WTC11 (cell line): ENCODE data around the gene IL23R.

ENCODE experiments used
- CREB1 ChIP-seq: sonication (generic); formaldehyde crosslinking; IDR thresholded peaks from 2 replicates; pipeline ENCODE4 v1.8.0; 2023; ENCODE audit warnings: mild to moderate bottlenecking, missing genetic modification reagents
- E2F5 ChIP-seq: sonication (generic); formaldehyde crosslinking; IDR thresholded peaks from 2 replicates; pipeline ENCODE4 v1.8.1; 2022; ENCODE audit warnings: mild to moderate bottlenecking, moderate library complexity, missing genetic modification reagents
- ELF4 ChIP-seq: sonication (generic); formaldehyde crosslinking; IDR thresholded peaks from 2 replicates; pipeline ENCODE4 v1.8.1; 2022; ENCODE audit warnings: low read depth, mild to moderate bottlenecking, moderate library complexity, missing genetic modification reagents
- EMX1 ChIP-seq: fragments of 250-450 bp; sonication (Bioruptor Pico); IDR thresholded peaks from 2 replicates; pipeline ENCODE4 v1.8.0; 2021; ENCODE audit warnings: mild to moderate bottlenecking
- HMGXB4 ChIP-seq: sonication (generic); formaldehyde crosslinking; IDR thresholded peaks from 2 replicates; pipeline ENCODE4 v1.8.1; 2023; ENCODE audit warnings: mild to moderate bottlenecking, moderate library complexity, missing genetic modification reagents
- IRF2 ChIP-seq: sonication (generic); formaldehyde crosslinking; IDR thresholded peaks from 2 replicates; pipeline ENCODE4 v1.8.0; 2022; ENCODE audit warnings: low read depth, missing genetic modification reagents, borderline replicate concordance
- JUN ChIP-seq: sonication (generic); formaldehyde crosslinking; IDR thresholded peaks from 2 replicates; pipeline ENCODE4 v1.8.0; 2023; ENCODE audit warnings: mild to moderate bottlenecking, missing genetic modification reagents
- NR2C2 ChIP-seq: sonication (generic); formaldehyde crosslinking; IDR thresholded peaks from 2 replicates; pipeline ENCODE4 v1.8.0; 2022; ENCODE audit warnings: mild to moderate bottlenecking, missing genetic modification reagents
- ZNF138 ChIP-seq: sonication (generic); formaldehyde crosslinking; conservative IDR thresholded peaks from 2 replicates; pipeline ENCODE4 v1.8.1; 2022; ENCODE audit warnings: mild to moderate bottlenecking, moderate library complexity, missing genetic modification reagents
- ZNF416 ChIP-seq: fragments of 250-450 bp; sonication (Bioruptor Pico); IDR thresholded peaks from 2 replicates; pipeline ENCODE4 v1.9.0; 2021; ENCODE audit warnings: mild to moderate bottlenecking, inconsistent platforms
- TF ChIP-seq, protein P1 (sequence below): fragments of 200-600 bp; IDR thresholded peaks from 2 replicates; pipeline ENCODE4 v1.8.0; 2022; ENCODE audit warnings: antibody characterized with exemption
- TF ChIP-seq, protein P2 (sequence below): sonication (generic); formaldehyde crosslinking; IDR thresholded peaks from 2 replicates; pipeline ENCODE4 v1.8.1; 2023; ENCODE audit warnings: mild to moderate bottlenecking, missing genetic modification reagents, moderate library complexity
- TF ChIP-seq, protein P3 (sequence below): sonication (generic); formaldehyde crosslinking; IDR thresholded peaks from 2 replicates; pipeline ENCODE4 v1.8.1; 2022; ENCODE audit warnings: low read depth, missing genetic modification reagents, borderline replicate concordance

DNA sequence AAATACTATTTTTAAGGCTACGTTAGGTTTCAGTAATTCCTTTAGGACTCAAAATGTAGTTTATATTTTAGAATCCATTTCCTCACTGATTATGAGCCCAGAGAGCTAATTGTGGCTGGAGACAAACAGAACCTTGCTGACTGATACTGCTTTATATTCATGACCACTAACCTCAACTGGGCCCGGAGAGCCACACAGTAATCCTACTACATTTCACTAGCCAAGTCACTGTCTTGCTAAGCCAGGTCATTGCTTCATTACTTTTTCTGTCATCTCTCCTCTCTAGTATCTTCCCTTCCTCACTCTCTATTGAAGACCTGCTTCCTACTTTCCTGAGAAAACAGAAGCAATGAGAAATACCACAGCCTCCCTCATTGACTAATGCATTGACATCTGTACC lies 24.7 kb downstream of the IL23R start:
- TF ChIP-seq, protein P1, sequence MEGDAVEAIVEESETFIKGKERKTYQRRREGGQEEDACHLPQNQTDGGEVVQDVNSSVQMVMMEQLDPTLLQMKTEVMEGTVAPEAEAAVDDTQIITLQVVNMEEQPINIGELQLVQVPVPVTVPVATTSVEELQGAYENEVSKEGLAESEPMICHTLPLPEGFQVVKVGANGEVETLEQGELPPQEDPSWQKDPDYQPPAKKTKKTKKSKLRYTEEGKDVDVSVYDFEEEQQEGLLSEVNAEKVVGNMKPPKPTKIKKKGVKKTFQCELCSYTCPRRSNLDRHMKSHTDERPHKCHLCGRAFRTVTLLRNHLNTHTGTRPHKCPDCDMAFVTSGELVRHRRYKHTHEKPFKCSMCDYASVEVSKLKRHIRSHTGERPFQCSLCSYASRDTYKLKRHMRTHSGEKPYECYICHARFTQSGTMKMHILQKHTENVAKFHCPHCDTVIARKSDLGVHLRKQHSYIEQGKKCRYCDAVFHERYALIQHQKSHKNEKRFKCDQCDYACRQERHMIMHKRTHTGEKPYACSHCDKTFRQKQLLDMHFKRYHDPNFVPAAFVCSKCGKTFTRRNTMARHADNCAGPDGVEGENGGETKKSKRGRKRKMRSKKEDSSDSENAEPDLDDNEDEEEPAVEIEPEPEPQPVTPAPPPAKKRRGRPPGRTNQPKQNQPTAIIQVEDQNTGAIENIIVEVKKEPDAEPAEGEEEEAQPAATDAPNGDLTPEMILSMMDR, result no peak
- TF ChIP-seq E2F5 (CRISPR knock-in tag), result no peak
- no peak for TF ChIP-seq ZNF138 (CRISPR knock-in tag)
- no peak for TF ChIP-seq ELF4 (CRISPR knock-in tag)
- TF ChIP-seq, protein P2, sequence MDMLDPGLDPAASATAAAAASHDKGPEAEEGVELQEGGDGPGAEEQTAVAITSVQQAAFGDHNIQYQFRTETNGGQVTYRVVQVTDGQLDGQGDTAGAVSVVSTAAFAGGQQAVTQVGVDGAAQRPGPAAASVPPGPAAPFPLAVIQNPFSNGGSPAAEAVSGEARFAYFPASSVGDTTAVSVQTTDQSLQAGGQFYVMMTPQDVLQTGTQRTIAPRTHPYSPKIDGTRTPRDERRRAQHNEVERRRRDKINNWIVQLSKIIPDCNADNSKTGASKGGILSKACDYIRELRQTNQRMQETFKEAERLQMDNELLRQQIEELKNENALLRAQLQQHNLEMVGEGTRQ, result no peak
- no peak for TF ChIP-seq IRF2 (CRISPR knock-in tag)
- TF ChIP-seq, protein P3, sequence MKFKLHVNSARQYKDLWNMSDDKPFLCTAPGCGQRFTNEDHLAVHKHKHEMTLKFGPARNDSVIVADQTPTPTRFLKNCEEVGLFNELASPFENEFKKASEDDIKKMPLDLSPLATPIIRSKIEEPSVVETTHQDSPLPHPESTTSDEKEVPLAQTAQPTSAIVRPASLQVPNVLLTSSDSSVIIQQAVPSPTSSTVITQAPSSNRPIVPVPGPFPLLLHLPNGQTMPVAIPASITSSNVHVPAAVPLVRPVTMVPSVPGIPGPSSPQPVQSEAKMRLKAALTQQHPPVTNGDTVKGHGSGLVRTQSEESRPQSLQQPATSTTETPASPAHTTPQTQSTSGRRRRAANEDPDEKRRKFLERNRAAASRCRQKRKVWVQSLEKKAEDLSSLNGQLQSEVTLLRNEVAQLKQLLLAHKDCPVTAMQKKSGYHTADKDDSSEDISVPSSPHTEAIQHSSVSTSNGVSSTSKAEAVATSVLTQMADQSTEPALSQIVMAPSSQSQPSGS, result no peak
- TF ChIP-seq NR2C2 (CRISPR knock-in tag), result no peak
- no peak for TF ChIP-seq ZNF416
- TF ChIP-seq CREB1 (CRISPR knock-in tag), result no peak
- TF ChIP-seq JUN (CRISPR knock-in tag), result no peak
- no peak for TF ChIP-seq HMGXB4 (CRISPR knock-in tag)
- no peak for TF ChIP-seq EMX1 (CRISPR knock-in tag)
